Uterus (tissue), 4 donors: ENCODE data around the gene EXOC4. TPM values are rescaled to one million over a fixed set of nuclear protein-coding genes. Genes with fewer than 3 reads are reported as not detected.
"Not testable (repeated sequence)": the region's sequence is repeated elsewhere in the genome, so short reads cannot be mapped to it uniquely, and the experiment has no call there.

Experiments
- DNase-seq, 2 donors: peaks; one replicate each; pipeline ENCODE4 v3.0.0-alpha.2; 2019 to 2020
- H3K27ac ChIP-seq, 2 donors: fragments of 200-600 bp; sonication (generic); 1 replicate in 1 of 2; 2 replicates in 1 of 2; pipeline ENCODE4 v1.5.1; 2016 to 2018
- H3K27me3 ChIP-seq, 2 donors: fragments of 200-600 bp; sonication (generic); one replicate each; pipeline ENCODE4 v1.5.1; 2018 to 2019; ENCODE audit warnings: control low read depth in 1 of 2
- H3K36me3 ChIP-seq, 2 donors: fragments of 200-600 bp; sonication (generic); one replicate each; pipeline ENCODE4 v1.5.1; 2019; ENCODE audit warnings: control low read depth in 1 of 2
- H3K4me1 ChIP-seq, 2 donors: fragments of 200-600 bp; sonication (generic); one replicate each; pipeline ENCODE4 v1.5.1; 2018 to 2019; ENCODE audit warnings: control low read depth in 1 of 2
- H3K4me3 ChIP-seq, 2 donors: fragments of 200-600 bp; sonication (generic); 1 replicate in 1 of 2; 2 replicates in 1 of 2; pipeline ENCODE4 v1.5.1; 2018 to 2019; ENCODE audit warnings: mild to moderate bottlenecking in 1 of 2
- H3K9me3 ChIP-seq, 2 donors: fragments of 200-600 bp; sonication (generic); one replicate each; pipeline ENCODE4 v1.5.1; 2019; ENCODE audit warnings: control low read depth in 1 of 2
- CTCF ChIP-seq, 4 experiments: fragments of 200-600 bp in 2 of 4; fragments of 450-650 bp in 2 of 4; sonication (generic) in 2 of 4; IDR thresholded peaks; one replicate each; pipeline ENCODE4 v1.5.1; 2016 to 2019; ENCODE audit warnings: antibody characterized with exemption in 4 of 4, mild to moderate bottlenecking in 2 of 4, moderate library complexity in 1 of 4
- POLR2A ChIP-seq, 2 donors: fragments of 450-650 bp; IDR thresholded peaks; one replicate each; pipeline ENCODE4 v1.6.1; 2016; ENCODE audit warnings: antibody characterized with exemption in 2 of 2, mild to moderate bottlenecking in 1 of 2, moderate library complexity in 1 of 2
- intact Hi-C: fragments of 100-400 bp; cut with DNase I; formaldehyde crosslinking; loops from one replicate; pipeline ENCODE4 v1.15.1; 2023; ENCODE audit warnings: low total_unique reads
- total RNA-seq, 4 donors: library from RNA; depleted of rRNA in 3 of 4; stranded (reverse); fragments of >200 nt in 3 of 4; gene quantifications; one replicate each; pipeline versions ENCODE4 v1.1.0 to v1.2.4, GENCODE V29; 2014 to 2023
- donor health status: DM: yes; HTN: yes; CAD: no.

EXOC4 gene
- total RNA-seq, 4 donors from 2014 or later = 27.2 to 126 (median 65.4) TPM

- Histone ChIP-seq H3K27ac (no peak overlapping the region), H3K4me1 (no peaks in the 10 kb centered on the region), H3K4me3 (no peak overlapping the region), H3K27me3 (no peaks in the 10 kb centered on the region), H3K36me3 (no peaks in the 10 kb centered on the region), H3K9me3 (no peaks in the 10 kb centered on the region)
- TF ChIP-seq POLR2A (IDR thresholded peaks at IDR 0.05) (no peak), CTCF (IDR thresholded peaks at IDR 0.05) (no peak)
- intact Hi-C loops = no loop called here
- no peak for DNase-seq
Measured at GRCh38 chr7:133773601-133774000, 520.7 kb downstream of the EXOC4 start.

GRCh38 chr7:133775201-133775600 lies 522.3 kb downstream of the EXOC4 start:
- no peaks in the 10 kb centered on the region for H3K27me3 ChIP-seq
- no peak overlapping the region for H3K4me3 ChIP-seq
- H3K27ac ChIP-seq = no peak overlapping the region
- H3K9me3 ChIP-seq = no peaks in the 10 kb centered on the region
- no peaks in the 10 kb centered on the region for H3K4me1 ChIP-seq
- intact Hi-C loops = no loop called here
- TF ChIP-seq POLR2A (IDR thresholded peaks at IDR 0.05) = no peak
- TF ChIP-seq CTCF (IDR thresholded peaks at IDR 0.05) = no peak
- no peaks in the 10 kb centered on the region for H3K36me3 ChIP-seq
- DNase-seq = no peak

DNA sequence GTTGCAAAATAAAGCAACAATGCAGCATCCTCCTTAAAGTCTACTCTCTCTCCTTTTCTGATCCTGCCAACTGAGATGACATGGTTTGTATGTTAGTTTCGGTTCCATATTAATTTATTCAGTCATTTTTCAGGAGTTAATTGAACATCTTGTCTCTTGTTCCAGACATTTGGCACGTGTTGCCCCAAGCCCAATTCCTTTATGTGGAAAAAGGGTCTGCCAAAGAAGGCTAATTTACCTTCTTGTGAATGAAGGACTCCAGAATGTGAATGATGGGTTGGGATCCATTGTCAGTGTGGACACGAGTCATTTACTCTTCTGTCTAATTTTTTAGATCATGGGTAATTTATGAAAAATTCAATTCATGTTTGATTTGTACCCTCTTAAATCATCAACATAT lies 523.4 kb downstream of the EXOC4 start:
- no peaks in the 10 kb centered on the region for H3K36me3 ChIP-seq
- H3K27ac ChIP-seq = no peak overlapping the region
- H3K27me3 ChIP-seq = no peaks in the 10 kb centered on the region
- intact Hi-C loops = no loop called here
- H3K9me3 ChIP-seq = no peaks in the 10 kb centered on the region
- DNase-seq = no peak
- no peak for TF ChIP-seq POLR2A (IDR thresholded peaks at IDR 0.05)
- no peak for TF ChIP-seq CTCF (IDR thresholded peaks at IDR 0.05)
- no peaks in the 10 kb centered on the region for H3K4me1 ChIP-seq
- H3K4me3 ChIP-seq = no peak overlapping the region

- no peak for TF ChIP-seq POLR2A (IDR thresholded peaks at IDR 0.05)
- no peak for TF ChIP-seq CTCF (IDR thresholded peaks at IDR 0.05)
- no peaks in the 10 kb centered on the region for H3K36me3 ChIP-seq
- H3K4me3 ChIP-seq = no peak overlapping the region
- H3K9me3 ChIP-seq = no peaks in the 10 kb centered on the region
- no peaks in the 10 kb centered on the region for H3K27me3 ChIP-seq
- intact Hi-C loops = no loop called here
- no peak overlapping the region for H3K27ac ChIP-seq
- H3K4me1 ChIP-seq = no peaks in the 10 kb centered on the region
- DNase-seq = no peak
Measured at GRCh38 chr7:133777701-133778100, 524.8 kb downstream of the EXOC4 start.

- intact Hi-C loops = no loop called here
- no peaks in the 10 kb centered on the region for H3K9me3 ChIP-seq
- DNase-seq = no peak
- H3K4me3 ChIP-seq = no peak overlapping the region
- no peaks in the 10 kb centered on the region for H3K27me3 ChIP-seq
- no peak overlapping the region for H3K27ac ChIP-seq
- TF ChIP-seq POLR2A (IDR thresholded peaks at IDR 0.05) (no peak), CTCF (IDR thresholded peaks at IDR 0.05) (no peak)
- no peaks in the 10 kb centered on the region for H3K36me3 ChIP-seq
- no peaks in the 10 kb centered on the region for H3K4me1 ChIP-seq
Measured at GRCh38 chr7:133778472-133778871, 525.6 kb downstream of the EXOC4 start.

- H3K36me3 ChIP-seq, intact Hi-C loops, H3K4me3 ChIP-seq, DNase-seq, H3K9me3 ChIP-seq, H3K27ac ChIP-seq, H3K27me3 ChIP-seq, H3K4me1 ChIP-seq: not testable (repeated sequence)
Measured at GRCh38 chr7:133779538-133779937, 526.7 kb downstream of the EXOC4 start.
